Measurements from ENCODE around the gene NFIX.

NFIX gene

DNA sequence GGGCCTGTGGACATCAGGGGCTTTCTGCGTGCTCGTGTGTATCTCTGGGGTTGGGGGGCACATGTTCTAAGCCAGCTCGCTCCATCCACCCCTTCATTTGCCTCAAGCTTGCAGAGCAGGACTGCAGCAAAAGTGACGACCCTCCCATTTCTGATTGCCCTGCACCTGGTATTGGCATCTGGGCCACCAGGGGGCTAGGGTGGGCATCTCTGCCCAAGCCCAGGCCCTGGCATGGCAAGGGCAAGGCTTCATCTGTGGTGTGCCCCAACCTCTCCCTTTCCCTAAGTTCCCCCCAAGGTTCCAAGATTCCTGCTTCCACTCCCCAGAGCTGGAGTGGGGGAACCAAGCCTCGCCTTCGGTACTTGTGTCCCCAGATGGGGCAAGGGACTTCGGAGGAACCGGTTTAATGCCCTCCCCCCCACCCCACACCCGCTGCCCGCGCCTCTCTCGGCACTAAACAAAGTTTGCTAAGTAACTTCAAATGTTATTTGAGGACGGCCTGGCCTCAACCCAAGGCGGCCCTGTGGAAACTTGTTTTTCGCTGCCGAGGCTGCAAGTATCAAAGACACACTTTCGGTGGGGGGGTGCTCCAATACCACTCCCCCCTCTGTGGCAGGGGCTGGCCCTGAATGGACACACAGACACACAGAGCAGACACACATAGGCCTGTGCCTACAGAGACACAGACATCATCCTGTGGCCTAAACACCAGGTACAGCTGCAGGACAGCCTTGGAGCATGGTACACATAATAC, 12.2 kb downstream of the NFIX start:
- DNase-seq (ENCODE audit: low read depth), result no peak

DNA sequence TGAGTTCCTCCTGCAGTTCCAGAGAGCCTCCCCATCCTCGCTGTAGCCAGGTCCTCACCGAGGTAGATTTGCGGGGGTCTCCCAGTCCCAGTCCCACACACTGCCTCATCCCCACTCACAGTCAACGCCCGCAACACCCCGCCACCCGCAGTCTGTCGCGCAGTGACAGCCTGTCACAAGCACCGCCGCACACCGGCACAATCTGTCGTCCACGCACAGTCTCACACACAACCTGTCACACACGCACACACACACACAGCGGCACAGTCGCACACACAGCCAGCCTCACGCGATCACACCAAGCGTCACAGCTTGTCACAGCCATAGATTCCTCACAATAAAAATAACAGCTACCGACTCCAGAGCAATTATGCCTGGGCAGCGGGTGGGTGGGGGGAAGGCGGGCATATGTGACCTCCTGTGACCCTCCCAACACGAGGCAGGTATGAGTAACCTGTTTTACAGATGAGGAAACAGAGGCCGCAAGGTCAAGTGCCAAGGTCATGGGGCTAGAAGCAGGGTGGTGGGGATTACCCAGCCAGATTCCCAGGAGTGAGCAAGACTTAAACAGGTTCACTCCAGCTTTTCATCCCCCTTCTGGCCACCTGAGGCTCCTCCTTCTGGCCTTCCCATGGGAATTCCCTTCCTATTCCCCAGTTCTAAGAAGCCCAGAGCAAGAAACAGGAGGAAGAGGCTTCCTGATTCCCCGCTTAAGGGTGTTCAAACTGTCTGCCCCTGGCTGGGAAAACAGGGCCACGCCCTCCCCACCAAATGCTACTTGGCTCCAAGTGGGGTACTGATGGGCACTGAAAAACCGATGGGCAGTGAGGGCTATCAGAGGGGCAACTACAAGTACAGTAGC, 13.9 kb downstream of the NFIX start:
- no peak for DNase-seq (ENCODE audit: low read depth)

DNA sequence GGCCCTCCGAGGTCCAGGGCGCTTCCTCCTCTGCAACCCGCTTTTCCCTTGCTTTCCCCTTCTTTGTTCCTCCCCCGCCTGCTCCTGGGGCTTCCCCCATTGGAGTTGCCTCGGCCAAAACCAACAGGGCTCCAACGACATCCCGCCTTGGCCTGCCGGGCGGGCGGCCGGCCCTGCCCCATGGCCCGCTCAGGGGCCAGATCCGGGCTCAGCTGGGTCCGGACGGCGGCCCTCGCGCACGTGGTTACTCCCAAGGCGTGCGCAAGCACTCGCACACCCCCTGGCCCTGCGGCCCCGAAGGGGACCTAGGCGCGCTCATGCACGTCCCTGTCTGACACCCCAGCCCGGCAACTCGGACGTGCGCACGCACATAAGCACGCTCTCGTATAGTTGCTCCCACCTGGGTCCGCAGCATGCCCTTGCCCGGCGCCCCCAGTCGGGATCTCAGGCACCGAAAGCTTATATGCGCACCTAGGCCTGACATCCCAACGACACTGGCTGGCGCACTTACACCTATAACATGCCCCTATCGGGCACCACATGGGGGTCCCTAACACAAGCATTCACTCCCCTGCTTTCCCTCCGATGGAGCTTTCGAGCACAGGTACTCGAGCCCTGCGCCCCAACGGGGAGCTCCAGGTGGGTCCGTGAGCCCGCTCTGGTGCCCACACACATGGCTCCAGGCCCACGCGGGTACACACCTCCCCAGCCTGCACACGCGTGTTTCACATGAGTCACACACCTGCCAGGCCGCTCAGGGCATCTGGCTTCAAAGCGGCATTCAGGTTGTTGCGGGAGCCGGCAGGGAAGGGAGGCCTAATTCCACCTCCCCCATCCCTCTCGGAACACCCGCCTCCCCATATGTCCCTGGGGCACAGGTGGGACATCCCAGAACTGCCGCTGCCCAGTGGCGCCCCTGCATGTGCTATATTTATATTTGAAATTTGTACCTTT, 15.0 kb downstream of the NFIX start:
- DNase-seq (ENCODE audit: low read depth), result no peak

DNA sequence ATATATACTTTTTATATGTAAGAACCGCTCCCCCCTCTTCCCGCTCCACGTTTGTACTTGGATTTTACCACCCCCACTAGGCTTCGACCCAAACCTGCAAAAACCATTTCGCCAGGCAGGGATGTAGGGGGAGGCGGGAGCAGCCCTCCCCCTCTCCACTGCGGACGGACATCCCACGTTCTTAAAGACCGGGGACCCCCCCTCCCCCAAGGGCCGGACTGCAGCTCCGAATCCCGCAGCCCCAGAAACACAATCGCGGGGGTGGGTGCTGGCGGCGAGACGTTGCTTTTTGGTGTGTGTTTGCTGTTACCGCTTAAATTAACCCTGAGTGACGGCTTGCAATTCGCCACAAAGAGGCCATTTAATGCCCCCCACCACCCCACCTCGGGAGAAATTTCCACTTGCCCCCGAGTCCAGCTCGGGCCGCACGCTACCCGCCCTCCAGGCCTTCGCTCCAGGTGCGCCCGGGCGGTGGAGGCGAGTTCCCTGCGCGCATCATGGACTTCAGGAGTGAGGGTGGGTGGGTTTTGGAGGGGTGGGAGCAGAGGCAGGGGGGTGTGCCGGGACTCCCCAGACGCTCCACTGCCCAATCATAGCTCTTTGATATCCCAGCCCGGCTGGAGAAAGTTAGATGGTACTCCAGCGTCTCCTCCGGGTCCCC, 15.8 kb downstream of the NFIX start:
- DNase-seq (ENCODE audit: low read depth), result no peak

DNA sequence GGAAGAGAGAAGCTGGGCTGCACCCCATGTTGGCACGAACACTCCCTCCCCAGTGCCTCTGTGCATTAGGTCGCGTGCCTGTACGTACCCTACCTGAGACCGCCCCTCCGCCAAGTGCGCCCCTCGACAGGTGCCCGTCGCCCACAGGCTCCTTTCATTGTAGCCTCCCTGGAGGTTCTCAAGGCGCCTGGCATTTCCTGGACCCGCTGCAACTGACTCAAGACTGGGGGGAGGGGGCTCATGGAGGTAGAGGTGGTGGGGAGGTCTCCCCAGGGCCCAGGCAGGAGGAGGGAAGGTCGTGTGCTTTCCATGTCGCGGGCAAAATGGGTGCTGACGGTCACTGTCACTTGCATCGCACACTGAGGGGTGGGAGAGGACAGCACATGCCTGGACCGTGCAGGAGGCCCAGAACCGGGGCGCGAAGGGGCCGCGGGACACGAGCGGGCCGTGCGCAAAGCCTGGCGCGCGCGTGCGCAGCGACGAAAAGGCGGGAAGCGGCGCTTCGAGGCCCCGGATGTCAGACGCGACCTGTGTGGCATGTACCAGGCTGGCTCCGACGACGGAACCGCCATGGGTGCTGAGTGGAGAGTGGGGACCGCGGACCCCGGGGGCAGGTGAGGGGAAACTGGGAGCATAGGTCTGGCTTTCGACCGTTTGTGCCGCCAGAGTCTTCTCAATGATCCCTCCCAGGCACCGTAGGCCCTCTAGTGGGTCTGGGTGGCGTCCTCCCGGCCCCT, 16.5 kb downstream of the NFIX start:
- no peak for DNase-seq (ENCODE audit: low read depth)

DNA sequence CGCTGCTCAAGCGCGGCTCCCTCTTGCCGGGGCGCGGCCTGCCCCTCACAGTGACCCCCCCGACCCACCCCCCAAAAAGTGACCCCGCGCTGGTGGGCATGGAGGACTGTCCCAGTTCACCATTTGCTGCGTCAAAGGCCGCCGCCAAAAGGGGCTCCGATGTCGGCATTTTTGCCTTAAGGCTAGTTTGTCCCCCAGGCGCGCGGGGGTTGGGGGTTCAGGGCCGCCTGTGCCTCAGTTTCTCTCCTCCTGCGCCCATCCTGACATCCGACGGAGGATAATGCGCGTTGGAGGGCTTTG, 17.1 kb downstream of the NFIX start:
- no peak for DNase-seq (ENCODE audit: low read depth)

DNA sequence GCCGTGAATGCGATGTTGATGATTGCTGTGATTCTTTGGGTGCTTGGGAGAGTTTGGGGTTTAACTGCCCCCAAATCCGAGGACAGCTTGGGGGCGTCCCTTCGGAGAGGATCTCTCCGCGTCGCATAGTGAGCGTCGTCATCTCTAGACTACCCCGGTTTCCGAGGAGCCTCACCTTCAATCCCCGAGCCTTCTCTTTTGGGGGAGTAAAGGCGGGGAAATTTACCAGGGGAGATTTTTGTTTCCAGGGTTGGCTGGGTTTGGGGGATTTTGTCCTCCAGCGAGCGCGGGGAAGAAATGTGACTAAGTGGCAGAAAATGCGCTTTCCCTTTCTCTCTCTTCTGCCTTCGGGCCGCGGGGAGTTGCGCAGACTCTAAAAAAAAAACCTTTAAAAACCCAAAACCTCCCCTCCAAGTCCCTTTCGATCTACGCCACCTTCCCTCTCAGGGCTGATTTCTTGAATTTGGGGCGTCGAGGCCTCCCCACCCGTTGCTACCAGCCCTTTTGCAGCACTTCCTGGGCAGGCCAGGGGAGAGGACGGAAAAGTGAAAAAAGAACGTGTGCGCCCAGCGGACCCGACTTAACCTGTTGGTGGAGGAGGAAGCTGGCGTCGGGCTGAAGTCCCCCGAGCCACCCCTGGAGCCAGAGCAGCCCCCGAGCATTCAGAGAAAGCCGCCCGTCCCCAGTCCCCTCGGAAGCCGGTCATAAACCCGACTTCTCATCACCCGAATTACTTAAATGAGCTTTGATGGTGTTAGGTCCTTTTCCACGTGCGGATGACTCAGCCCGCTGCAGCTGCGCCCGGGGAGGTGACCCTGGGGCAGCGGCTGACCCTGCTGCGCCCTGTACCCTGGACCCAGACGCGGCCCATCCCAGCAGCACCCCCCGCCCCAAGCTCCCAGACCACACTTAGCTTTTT, 17.7 kb downstream of the NFIX start:
- DNase-seq (ENCODE audit: low read depth), result no peak

DNA sequence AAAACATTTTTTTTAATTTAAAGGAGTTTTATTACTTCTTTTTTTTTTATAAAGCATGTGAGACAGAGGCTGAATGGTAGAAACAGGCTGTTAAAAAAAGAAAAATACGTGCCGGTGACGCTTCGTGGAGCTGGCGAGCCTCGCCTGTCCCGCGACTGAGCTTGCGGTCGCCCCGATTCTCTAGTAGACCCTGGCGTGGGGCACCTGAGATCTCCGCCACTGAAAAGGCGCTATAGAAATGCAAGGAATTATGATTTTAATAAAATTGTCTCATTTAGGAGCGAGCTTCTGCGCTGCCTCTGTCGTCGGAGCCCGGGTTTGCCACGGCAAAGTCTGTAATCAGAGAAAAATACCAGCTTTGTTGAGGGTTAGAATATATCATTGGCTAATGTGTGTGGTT, 18.4 kb downstream of the NFIX start:
- DNase-seq (ENCODE audit: low read depth), result no peak

DNA sequence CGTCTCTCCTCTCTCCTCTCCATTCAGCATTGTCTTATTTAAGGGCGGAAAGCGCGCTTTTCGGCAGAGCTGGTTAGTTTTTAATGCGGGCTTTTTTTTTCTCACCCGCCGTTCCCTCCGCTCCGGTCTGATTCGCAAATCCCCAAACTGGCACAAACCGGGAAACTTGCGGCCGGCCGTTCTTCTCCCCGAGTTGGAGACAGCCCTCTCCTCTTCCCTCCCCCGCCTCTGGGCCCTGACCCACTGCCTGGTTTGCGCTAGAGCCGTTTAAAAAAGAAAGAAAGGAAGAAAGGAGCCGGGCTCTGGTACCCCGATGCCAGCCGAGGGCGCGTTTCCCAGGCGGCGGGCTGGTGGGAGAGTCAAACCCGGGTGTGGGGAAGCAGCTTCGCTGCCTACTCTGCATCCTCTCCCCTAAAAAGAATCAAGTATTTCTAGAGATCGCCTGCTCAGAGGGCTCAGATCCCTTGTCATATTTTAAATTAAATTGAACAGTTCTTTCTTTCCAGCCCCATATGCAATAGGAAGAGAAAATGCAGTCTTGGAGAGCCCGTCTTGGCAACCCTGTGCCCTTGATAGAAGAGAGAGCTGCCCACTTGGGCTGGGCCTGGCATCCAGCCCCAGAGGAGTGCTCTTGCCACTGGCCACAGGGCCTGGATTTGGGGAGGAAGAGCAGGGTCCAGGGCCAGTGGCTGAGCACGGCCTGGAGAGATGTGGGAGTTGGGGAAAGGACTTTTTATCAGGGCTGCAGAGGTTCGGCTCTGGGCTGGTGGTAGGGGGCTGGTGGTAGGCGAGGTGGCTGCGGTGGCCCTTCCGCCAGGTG, 19.0 kb downstream of the NFIX start:
- no peak for DNase-seq (ENCODE audit: low read depth)

DNA sequence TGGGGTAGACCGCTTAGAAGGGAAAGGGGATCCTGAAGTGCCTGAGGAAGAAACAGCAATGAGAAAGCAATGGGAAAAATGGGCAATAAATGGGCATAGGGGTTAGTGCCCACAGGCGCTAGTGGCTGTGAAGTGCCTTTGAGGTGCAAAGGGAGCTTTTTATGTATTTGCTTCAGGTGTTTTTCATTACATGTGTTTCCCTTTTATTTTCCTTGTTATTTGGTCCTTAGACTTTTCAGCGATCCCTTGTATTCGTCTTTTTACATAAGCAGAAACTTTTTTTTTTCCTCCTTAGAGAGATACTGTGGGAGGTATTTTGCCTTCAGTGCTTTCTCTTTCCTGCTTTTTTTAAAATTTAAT, 19.6 kb downstream of the NFIX start:
- no peak for DNase-seq (ENCODE audit: low read depth)

DNA sequence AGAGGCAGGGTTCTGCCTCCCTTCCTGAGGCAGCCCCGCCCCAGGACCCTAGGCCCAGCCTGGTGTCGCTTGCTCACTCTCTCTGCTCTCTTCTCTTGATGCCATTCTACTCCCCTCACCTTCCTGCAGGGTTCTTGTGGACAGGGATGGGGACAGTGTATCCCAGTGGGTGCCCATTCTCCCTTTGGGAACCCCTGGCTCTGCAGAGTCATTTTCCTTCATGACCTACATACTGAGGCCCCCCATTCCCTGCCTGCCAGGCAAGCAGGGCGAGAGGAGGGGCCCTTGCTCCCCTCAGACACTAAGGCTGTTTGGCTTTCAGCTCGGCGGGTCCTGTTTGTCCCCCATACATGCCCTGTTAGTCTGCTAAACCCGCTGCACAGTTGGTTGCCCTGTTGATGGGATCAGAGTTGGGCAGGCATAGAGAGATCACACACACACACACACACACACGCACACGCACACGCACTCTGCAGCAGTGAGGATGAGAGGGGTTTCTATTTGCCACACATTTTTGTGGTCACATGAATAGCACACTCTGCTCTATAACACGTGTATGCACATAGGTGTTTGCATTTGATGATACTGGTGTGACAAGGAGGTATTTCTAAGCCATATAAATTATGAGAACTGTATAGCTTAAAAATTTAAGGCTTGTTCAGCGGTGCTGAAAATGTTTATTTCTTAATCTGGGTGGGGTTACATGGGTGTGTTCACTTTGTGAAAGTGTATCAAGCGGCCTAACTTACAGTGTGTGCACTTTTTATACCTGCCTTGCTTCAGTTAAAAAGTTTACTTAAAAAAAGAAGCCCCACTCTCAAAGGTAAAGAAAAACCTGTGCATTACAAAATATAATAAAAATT, 20.3 kb downstream of the NFIX start:
- no peak for DNase-seq (ENCODE audit: low read depth)

DNA sequence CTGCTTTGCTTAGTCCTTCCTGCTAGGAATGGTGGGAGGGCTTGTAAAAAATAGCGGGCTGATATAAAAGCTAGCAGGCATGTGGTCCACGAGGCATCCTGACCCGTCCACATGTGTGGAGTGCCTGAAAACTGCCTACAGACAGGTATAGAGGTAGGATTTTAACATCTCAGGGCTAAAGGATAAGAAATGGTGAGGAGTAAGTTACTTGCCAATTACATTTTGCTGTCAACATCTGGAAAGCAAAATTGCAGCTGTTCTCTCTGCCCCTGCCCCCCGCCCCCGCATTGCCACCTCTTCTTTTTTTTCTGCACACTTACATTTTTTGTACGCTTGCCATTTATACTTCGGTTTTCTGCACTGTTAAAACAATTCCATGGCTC, 21.0 kb downstream of the NFIX start:
- DNase-seq (ENCODE audit: low read depth), result no peak

DNA sequence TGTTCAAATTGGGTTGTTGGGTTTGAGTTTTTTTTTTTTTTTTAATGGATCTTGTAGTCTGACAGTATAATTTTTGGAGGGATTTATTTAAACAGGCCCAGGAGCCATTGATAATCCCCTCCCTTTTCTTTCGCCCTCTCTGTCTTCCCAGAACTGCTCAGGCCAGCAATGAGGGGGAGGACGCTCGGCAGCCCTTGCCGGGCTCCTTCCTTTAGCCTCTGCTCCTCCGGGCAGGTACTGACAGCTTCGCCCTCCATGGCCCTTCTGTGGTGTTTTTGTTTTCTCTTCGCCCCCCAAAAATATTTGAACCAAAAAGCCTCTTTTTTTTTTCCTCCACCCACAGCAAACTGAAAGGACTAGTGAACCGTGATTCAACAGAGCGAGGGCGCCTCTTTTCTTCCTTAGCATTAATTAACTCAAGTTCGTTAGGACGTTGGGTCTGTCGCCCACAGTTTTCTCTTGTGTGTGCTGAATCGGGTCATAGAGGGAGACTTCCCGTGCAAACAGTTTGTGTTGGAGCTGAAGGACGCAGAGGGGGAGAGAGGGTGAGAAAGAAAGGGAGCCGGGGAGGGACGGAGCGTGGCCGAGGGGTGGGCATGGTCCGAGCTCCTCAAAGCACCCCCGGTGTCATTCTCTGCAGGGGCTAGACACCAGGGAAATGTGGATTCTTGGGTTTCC, 21.5 kb downstream of the NFIX start:
- no peak for DNase-seq (ENCODE audit: low read depth)

DNA sequence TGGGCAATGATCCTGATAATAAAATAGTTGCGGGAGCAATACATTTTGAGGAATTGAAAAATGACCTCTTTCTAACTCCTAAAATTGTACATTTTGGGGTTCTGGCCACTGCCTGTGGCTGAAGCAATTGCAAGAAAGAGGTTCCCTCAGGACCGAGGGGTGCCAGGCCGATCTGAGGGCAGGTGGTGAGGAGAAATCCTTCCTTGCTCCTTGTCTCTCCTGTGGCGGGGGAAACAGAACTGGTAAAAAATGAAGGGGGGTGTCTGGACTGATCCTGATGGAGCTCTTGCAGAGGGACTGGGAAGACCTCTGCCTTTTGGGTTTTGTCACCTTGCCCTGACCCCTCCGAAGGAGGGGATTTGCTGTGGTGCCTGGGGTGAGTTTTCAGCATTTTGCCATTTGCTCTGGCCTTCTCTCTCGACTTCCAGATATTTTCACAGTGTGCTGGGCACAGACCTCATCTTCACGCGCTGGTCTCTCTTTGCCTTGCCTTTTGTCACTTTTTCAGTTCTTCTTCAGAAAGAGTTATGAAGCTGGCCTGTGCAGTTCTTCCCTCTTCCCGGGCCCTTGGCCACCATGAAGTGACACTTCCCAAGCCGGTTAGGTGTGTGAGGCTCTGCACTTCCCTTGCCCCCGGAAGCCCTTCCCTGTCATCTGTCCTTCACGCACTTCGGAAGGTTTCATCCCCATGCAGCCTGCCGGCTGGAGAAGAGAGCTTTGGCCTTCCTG, 22.2 kb downstream of the NFIX start:
- no peak for DNase-seq (ENCODE audit: low read depth)

DNA sequence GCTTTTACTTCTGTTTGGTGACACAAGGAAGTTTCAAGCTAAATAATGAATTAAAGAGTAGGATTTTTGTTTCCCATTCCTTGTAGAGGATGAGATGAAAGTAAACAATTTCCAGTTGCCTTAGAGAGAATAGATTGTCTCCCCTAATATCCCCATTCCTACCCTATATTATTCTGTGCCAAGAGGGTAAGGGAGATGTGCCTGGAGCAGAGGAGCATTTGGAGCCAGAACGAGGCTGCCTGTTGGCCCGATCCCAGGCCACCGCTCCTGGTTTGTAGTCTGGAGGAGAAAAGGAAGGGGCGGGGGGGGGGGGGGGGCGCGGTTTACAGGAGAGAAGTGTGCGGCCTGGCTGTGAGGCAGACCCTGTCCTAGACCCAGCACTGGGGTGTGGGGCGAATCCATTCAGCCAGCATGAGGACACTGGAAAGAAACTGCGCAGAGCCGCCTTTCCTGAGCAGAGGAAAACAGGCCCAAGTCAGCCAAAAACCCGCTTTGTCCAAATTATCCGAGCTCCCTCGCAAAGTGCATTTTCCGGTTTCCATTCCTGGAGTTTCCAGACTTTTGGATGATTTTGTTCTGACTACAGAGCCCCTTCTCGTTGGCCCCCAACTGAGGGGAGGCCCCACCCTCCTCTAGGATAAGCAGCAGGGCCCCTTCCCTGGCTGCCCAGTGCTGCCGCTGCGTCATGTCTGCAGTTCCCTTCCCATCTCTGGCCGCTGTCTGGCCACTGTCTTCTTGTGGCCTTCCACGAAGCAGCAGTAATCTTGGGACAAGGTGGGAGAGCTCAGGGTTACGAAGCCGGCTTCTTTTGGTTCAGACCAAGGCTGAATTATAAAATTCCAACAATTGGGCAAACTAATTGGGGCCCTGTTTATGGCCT, 23.0 kb downstream of the NFIX start:
- DNase-seq (ENCODE audit: low read depth), result no peak

DNA sequence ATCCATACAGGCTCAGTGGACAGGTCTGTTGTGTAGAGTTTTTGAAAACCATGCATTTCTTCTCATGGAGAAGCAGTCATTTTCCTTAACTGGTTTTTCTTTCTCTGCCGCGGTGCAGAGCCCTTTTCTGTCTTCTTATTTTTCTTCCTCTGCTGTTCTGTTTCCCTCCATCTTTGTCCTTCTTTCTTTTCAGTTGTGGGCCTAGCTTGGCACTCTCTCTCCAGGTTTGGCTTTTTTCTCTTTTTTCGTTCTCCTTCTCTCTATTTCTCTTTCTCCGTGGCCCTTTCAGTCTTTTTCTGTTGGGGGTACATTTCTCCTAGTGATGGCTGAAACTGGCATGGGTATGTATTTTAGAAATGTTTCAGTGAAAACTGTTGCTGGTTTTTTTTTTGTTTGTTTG, 24.1 kb downstream of the NFIX start:
- no peak for DNase-seq (ENCODE audit: low read depth)
